RWPE2 (cell line): ENCODE results near the gene FAM20C.
"Not testable (repeated sequence)": the region's sequence is repeated elsewhere in the genome, so short reads cannot be mapped to it uniquely, and the experiment has no call there.

Experiments used
- ATAC-seq: fragments of 200-7000 bp; cut with Tn5 transposase; 3 replicates; pipeline ENCODE4 v1.9.1; 2021; ENCODE audit warnings: low read depth
- DNase-seq: peaks from one replicate; pipeline ENCODE4 v3.0.0-alpha.2; 2020; ENCODE audit warnings: low spot score
- H3K27ac ChIP-seq: fragments of 450-650 bp; 2 replicates; pipeline ENCODE4 v1.5.1; 2017; ENCODE audit warnings: mild to moderate bottlenecking; ENCODE audit not compliant: poor library complexity, severe bottlenecking
- H3K27me3 ChIP-seq: fragments of 250-450 bp; sonication (Bioruptor Pico); 2 replicates; pipeline ENCODE4 v1.5.1; 2021; ENCODE audit warnings: mild to moderate bottlenecking, moderate library complexity; ENCODE audit not compliant: insufficient read depth, poor library complexity, severe bottlenecking
- H3K36me3 ChIP-seq: fragments of 250-450 bp; sonication (Bioruptor Pico); 2 replicates; pipeline ENCODE4 v1.5.1; 2020; ENCODE audit warnings: low read depth, mild to moderate bottlenecking, moderate library complexity
- H3K4me1 ChIP-seq: fragments of 250-450 bp; sonication (Bioruptor Pico); 2 replicates; pipeline ENCODE4 v1.5.1; 2021; ENCODE audit warnings: mild to moderate bottlenecking, moderate library complexity; ENCODE audit not compliant: insufficient read depth, poor library complexity, severe bottlenecking
- H3K4me3 ChIP-seq: fragments of 250-450 bp; sonication (Bioruptor Pico); 2 replicates; pipeline ENCODE4 v1.5.1; 2021; ENCODE audit warnings: mild to moderate bottlenecking, moderate library complexity; ENCODE audit not compliant: severe bottlenecking
- H3K9me3 ChIP-seq: fragments of 250-450 bp; sonication (Bioruptor Pico); 2 replicates; pipeline ENCODE4 v1.5.1; 2021; ENCODE audit warnings: mild to moderate bottlenecking, moderate library complexity; ENCODE audit not compliant: severe bottlenecking
- CTCF ChIP-seq: fragments of 450-650 bp; IDR thresholded peaks from one replicate; pipeline ENCODE4 v1.5.1; 2017; ENCODE audit warnings: mild to moderate bottlenecking, moderate library complexity; ENCODE audit not compliant: poor library complexity, severe bottlenecking

Gene FAM20C

GRCh38 chr7:295155-296154 is 103.1 kb downstream of the FAM20C start:
- Histone ChIP-seq H3K9me3 (no peaks in the 10 kb centered on the region), H3K4me1 (no peaks in the 10 kb centered on the region), H3K27me3 (peaks cover 41% of the 10 kb centered on the region), H3K4me3 (no peak overlapping the region), H3K27ac (no peak overlapping the region), H3K36me3 (no peaks in the 10 kb centered on the region)
- no peak for DNase-seq
- TF ChIP-seq CTCF: no peak
- no peak for ATAC-seq

GRCh38 chr7:296373-296945 is 104.1 kb downstream of the FAM20C start:
- Histone ChIP-seq H3K4me1 (no peaks in the 10 kb centered on the region), H3K9me3 (no peaks in the 10 kb centered on the region), H3K36me3 (no peaks in the 10 kb centered on the region), H3K4me3 (no peak overlapping the region), H3K27ac (no peak overlapping the region), H3K27me3 (peaks cover 33% of the 10 kb centered on the region)
- DNase-seq: no peak
- TF ChIP-seq CTCF: no peak
- ATAC-seq: no peak

GRCh38 chr7:297141-297540 is 104.8 kb downstream of the FAM20C start:
- not testable (repeated sequence) for H3K4me3 ChIP-seq, H3K4me1 ChIP-seq, DNase-seq, H3K9me3 ChIP-seq, ATAC-seq, H3K36me3 ChIP-seq, H3K27ac ChIP-seq
- H3K27me3 ChIP-seq: peaks cover 26% of the 10 kb centered on the region

GRCh38 chr7:297611-298374 is 105.4 kb downstream of the FAM20C start:
- Histone ChIP-seq H3K4me1 (no peaks in the 10 kb centered on the region), H3K27ac (no peak overlapping the region), H3K36me3 (no peaks in the 10 kb centered on the region), H3K27me3 (peaks cover 20% of the 10 kb centered on the region), H3K9me3 (no peaks in the 10 kb centered on the region), H3K4me3 (no peak overlapping the region)
- ATAC-seq (no peak), DNase-seq (no peak)
- no peak for TF ChIP-seq CTCF

- Histone ChIP-seq H3K36me3 (no peaks in the 10 kb centered on the region), H3K4me1 (no peaks in the 10 kb centered on the region), H3K9me3 (no peaks in the 10 kb centered on the region), H3K27ac (no peak overlapping the region), H3K4me3 (no peak overlapping the region), H3K27me3 (peaks cover 14% of the 10 kb centered on the region)
- TF ChIP-seq CTCF: no peak
- DNase-seq: no peak
- no peak for ATAC-seq
Observed at GRCh38 chr7:298375-298702, 106.0 kb downstream of the FAM20C start.
